ENCODE results near the gene KRTAP10-5.

The KRTAP10-5 gene

GRCh38 chr21:44539046-44539445 lies 41.4 kb downstream of the KRTAP10-5 start:
- H2BK120ac ChIP-seq (ENCODE audit: low read depth, low read length) = no peak overlapping the region
- H2BK5ac ChIP-seq (ENCODE audit: low read length) = no peak overlapping the region
- H2AFZ ChIP-seq (ENCODE audit: low read length) = no peak overlapping the region
- no peak overlapping the region for H3K4me2 ChIP-seq (ENCODE audit: insufficient read depth, low read length, poor library complexity, severe bottlenecking)
- H3K18ac ChIP-seq (ENCODE audit: low read length) = peak overlapping the region; percentile 53
- no peaks in the 10 kb centered on the region for H3K36me3 ChIP-seq (replicated peaks in 1 of 2; ENCODE audit: control insufficient read depth in 2 of 2, insufficient read depth in 2 of 2, low read length in 2 of 2)
- H2BK15ac ChIP-seq (ENCODE audit: low read length) = no peak overlapping the region
- no peak overlapping the region for H2BK12ac ChIP-seq (ENCODE audit: low read length)
- no peak overlapping the region for H3K14ac ChIP-seq (ENCODE audit: low read length)
- no peak overlapping the region for H3K9ac ChIP-seq (ENCODE audit: low read depth, low read length, poor library complexity)
- H3K27ac ChIP-seq (replicated peaks; ENCODE audit: low read length) = no peak overlapping the region
- no peak overlapping the region for H3K4ac ChIP-seq (ENCODE audit: low read length)
- peaks cover 0 to 15% (median 0%) of the 10 kb centered on the region in 3 experiments for H3K27me3 ChIP-seq (ENCODE audit: control insufficient read depth in 3 of 3, insufficient read depth in 3 of 3, low read depth in 1 of 3, low read length in 3 of 3)
- H2AK5ac ChIP-seq (ENCODE audit: low read depth, low read length) = no peak overlapping the region
- no peak for DNase-seq (ENCODE audit: low spot score)
- H3K23ac ChIP-seq (ENCODE audit: low read depth, low read length, poor library complexity) = no peak overlapping the region
- no peak overlapping the region for H4K8ac ChIP-seq (ENCODE audit: low read depth, low read length)
- no peaks in the 10 kb centered on the region for H3K4me1 ChIP-seq (ENCODE audit: control insufficient read depth in 2 of 2, insufficient read depth in 1 of 2, low read depth in 1 of 2, low read length in 2 of 2)
- no CpG with 5 or more reads among the region's 14 CpGs for WGBS, 2 donors (ENCODE audit: extremely low coverage in 2 of 2, insufficient read length in 2 of 2, insufficient replicate concordance in 1 of 2)
- no peak overlapping the region for H4K91ac ChIP-seq (ENCODE audit: low read depth, low read length, poor library complexity)
- H3K4me3 ChIP-seq (ENCODE audit: low read length in 2 of 2) = no peak overlapping the region
- H3K9me3 ChIP-seq (replicated peaks in 1 of 2; ENCODE audit: control insufficient read depth in 2 of 2, insufficient read depth in 1 of 2, low read depth in 1 of 2, low read length in 2 of 2) = peaks cover 3 to 9% of the 10 kb centered on the region in 2 donors
- no peaks in the 10 kb centered on the region for H3K79me1 ChIP-seq (ENCODE audit: low read depth, low read length)

- no peak overlapping the region for H3K4me3 ChIP-seq (ENCODE audit: low read length in 2 of 2)
- no peaks in the 10 kb centered on the region for H3K4me1 ChIP-seq (ENCODE audit: control insufficient read depth in 2 of 2, insufficient read depth in 1 of 2, low read depth in 1 of 2, low read length in 2 of 2)
- no peak overlapping the region for H2AFZ ChIP-seq (ENCODE audit: low read length)
- peak overlapping the region; percentile 97 for H2BK12ac ChIP-seq (ENCODE audit: low read length)
- H3K9me3 ChIP-seq (replicated peaks in 1 of 2; ENCODE audit: control insufficient read depth in 2 of 2, insufficient read depth in 1 of 2, low read depth in 1 of 2, low read length in 2 of 2) = peaks cover 1 to 9% of the 10 kb centered on the region in 2 donors
- no peaks in the 10 kb centered on the region for H3K36me3 ChIP-seq (replicated peaks in 1 of 2; ENCODE audit: control insufficient read depth in 2 of 2, insufficient read depth in 2 of 2, low read length in 2 of 2)
- peak overlapping the region; percentile 48 for H3K23ac ChIP-seq (ENCODE audit: low read depth, low read length, poor library complexity)
- H3K79me1 ChIP-seq (ENCODE audit: low read depth, low read length) = no peaks in the 10 kb centered on the region
- no peak overlapping the region for H2BK5ac ChIP-seq (ENCODE audit: low read length)
- H3K4ac ChIP-seq (ENCODE audit: low read length) = peak overlapping the region; percentile 17
- H3K4me2 ChIP-seq (ENCODE audit: insufficient read depth, low read length, poor library complexity, severe bottlenecking) = no peak overlapping the region
- peak overlapping the region; percentile 68 for H3K9ac ChIP-seq (ENCODE audit: low read depth, low read length, poor library complexity)
- H2AK5ac ChIP-seq (ENCODE audit: low read depth, low read length) = peak overlapping the region; percentile 86
- H4K91ac ChIP-seq (ENCODE audit: low read depth, low read length, poor library complexity) = no peak overlapping the region
- H4K8ac ChIP-seq (ENCODE audit: low read depth, low read length) = no peak overlapping the region
- H3K27me3 ChIP-seq (ENCODE audit: control insufficient read depth in 3 of 3, insufficient read depth in 3 of 3, low read depth in 1 of 3, low read length in 3 of 3) = peaks cover 0 to 15% (median 0%) of the 10 kb centered on the region in 3 experiments
- peak overlapping the region; percentile 41 for H2BK120ac ChIP-seq (ENCODE audit: low read depth, low read length)
- H3K18ac ChIP-seq (ENCODE audit: low read length) = peak overlapping the region; percentile 87
- DNase-seq (ENCODE audit: low spot score) = no peak
- peak overlapping the region; percentile 91 for H3K14ac ChIP-seq (ENCODE audit: low read length)
- no peak overlapping the region for H3K27ac ChIP-seq (replicated peaks; ENCODE audit: low read length)
- H2BK15ac ChIP-seq (ENCODE audit: low read length) = peak overlapping the region; percentile 95
- no CpG with 5 or more reads among the region's 33 CpGs for whole genome bisulfite sequencing, 2 donors (ENCODE audit: extremely low coverage in 2 of 2, insufficient read length in 2 of 2, insufficient replicate concordance in 1 of 2)
These were observed 42.2 kb downstream of the KRTAP10-5 start for GRCh38 chr21:44537930-44538911.

GRCh38 chr21:44535963-44536362 lies 44.4 kb downstream of the KRTAP10-5 start:
- Histone ChIP-seq H3K4ac (ENCODE audit: low read length) (no peak overlapping the region), H3K9me3 (replicated peaks in 1 of 2; ENCODE audit: control insufficient read depth in 2 of 2, insufficient read depth in 1 of 2, low read depth in 1 of 2, low read length in 2 of 2) (peaks cover 0 to 1% of the 10 kb centered on the region in 2 donors), H3K4me2 (ENCODE audit: insufficient read depth, low read length, poor library complexity, severe bottlenecking) (no peak overlapping the region), H2AFZ (ENCODE audit: low read length) (peak overlapping the region; percentile 17), H4K91ac (ENCODE audit: low read depth, low read length, poor library complexity) (no peak overlapping the region), H2BK120ac (ENCODE audit: low read depth, low read length) (no peak overlapping the region), H2BK5ac (ENCODE audit: low read length) (no peak overlapping the region), H3K23ac (ENCODE audit: low read depth, low read length, poor library complexity) (no peak overlapping the region), H2AK5ac (ENCODE audit: low read depth, low read length) (no peak overlapping the region), H2BK12ac (ENCODE audit: low read length) (no peak overlapping the region), H3K36me3 (replicated peaks in 1 of 2; ENCODE audit: control insufficient read depth in 2 of 2, insufficient read depth in 2 of 2, low read length in 2 of 2) (no peaks in the 10 kb centered on the region), H3K14ac (ENCODE audit: low read length) (no peak overlapping the region), H2BK15ac (ENCODE audit: low read length) (peak overlapping the region; percentile 46), H3K18ac (ENCODE audit: low read length) (no peak overlapping the region), H3K4me1 (ENCODE audit: control insufficient read depth in 2 of 2, insufficient read depth in 1 of 2, low read depth in 1 of 2, low read length in 2 of 2) (no peaks in the 10 kb centered on the region), H3K27me3 (ENCODE audit: control insufficient read depth in 3 of 3, insufficient read depth in 3 of 3, low read depth in 1 of 3, low read length in 3 of 3) (peaks cover 0 to 31% (median 0%) of the 10 kb centered on the region in 3 experiments), H3K9ac (ENCODE audit: low read depth, low read length, poor library complexity) (no peak overlapping the region), H3K79me1 (ENCODE audit: low read depth, low read length) (no peaks in the 10 kb centered on the region), H3K27ac (replicated peaks; ENCODE audit: low read length) (no peak overlapping the region), H4K8ac (ENCODE audit: low read depth, low read length) (no peak overlapping the region), H3K4me3 (ENCODE audit: low read length in 2 of 2) (no peak overlapping the region)
- no CpG with 5 or more reads among the region's 7 CpGs for WGBS, 2 donors (ENCODE audit: extremely low coverage in 2 of 2, insufficient read length in 2 of 2, insufficient replicate concordance in 1 of 2)
- no peak for DNase-seq (ENCODE audit: low spot score)

DNA sequence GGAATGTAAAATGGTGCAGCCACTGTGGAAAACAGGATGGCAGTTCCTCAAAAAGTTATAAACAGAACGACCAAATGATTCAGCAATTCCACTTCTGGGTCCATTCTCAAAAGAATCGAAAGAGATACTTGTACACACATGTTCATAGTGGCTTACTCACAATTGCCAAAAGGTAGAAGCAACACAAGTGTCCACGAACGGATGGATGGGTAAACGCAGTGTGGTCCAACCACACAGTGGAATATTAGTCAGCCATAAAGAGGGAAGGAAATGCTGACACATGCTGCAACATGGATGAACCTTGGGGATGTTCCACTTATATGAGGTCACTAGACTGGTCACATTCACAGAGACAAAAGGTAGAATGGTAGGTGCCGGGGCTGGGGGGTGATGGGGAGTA lies 45.7 kb downstream of the KRTAP10-5 start:
- no peak overlapping the region for H2BK12ac ChIP-seq (ENCODE audit: low read length)
- peaks cover 0 to 1% of the 10 kb centered on the region in 2 donors for H3K9me3 ChIP-seq (replicated peaks in 1 of 2; ENCODE audit: control insufficient read depth in 2 of 2, insufficient read depth in 1 of 2, low read depth in 1 of 2, low read length in 2 of 2)
- H3K36me3 ChIP-seq (replicated peaks in 1 of 2; ENCODE audit: control insufficient read depth in 2 of 2, insufficient read depth in 2 of 2, low read length in 2 of 2) = no peaks in the 10 kb centered on the region
- no peaks in the 10 kb centered on the region for H3K4me1 ChIP-seq (ENCODE audit: control insufficient read depth in 2 of 2, insufficient read depth in 1 of 2, low read depth in 1 of 2, low read length in 2 of 2)
- no peak overlapping the region for H2BK5ac ChIP-seq (ENCODE audit: low read length)
- no peak overlapping the region for H3K23ac ChIP-seq (ENCODE audit: low read depth, low read length, poor library complexity)
- no peak overlapping the region for H3K14ac ChIP-seq (ENCODE audit: low read length)
- H4K8ac ChIP-seq (ENCODE audit: low read depth, low read length) = peak overlapping the region; percentile 68
- WGBS, 2 donors (ENCODE audit: extremely low coverage in 2 of 2, insufficient read length in 2 of 2, insufficient replicate concordance in 1 of 2) = no CpG with 5 or more reads among the region's 6 CpGs
- H3K4me3 ChIP-seq (ENCODE audit: low read length in 2 of 2) = no peak overlapping the region
- peak overlapping the region; percentile 33 for H2AK5ac ChIP-seq (ENCODE audit: low read depth, low read length)
- no peak overlapping the region for H2BK120ac ChIP-seq (ENCODE audit: low read depth, low read length)
- no peak overlapping the region for H3K4ac ChIP-seq (ENCODE audit: low read length)
- H3K27me3 ChIP-seq (ENCODE audit: control insufficient read depth in 3 of 3, insufficient read depth in 3 of 3, low read depth in 1 of 3, low read length in 3 of 3) = peaks cover 0 to 33% (median 0%) of the 10 kb centered on the region in 3 experiments
- no peak overlapping the region for H3K18ac ChIP-seq (ENCODE audit: low read length)
- DNase-seq (ENCODE audit: low spot score) = no peak
- no peak overlapping the region for H3K27ac ChIP-seq (replicated peaks; ENCODE audit: low read length)
- no peak overlapping the region for H4K91ac ChIP-seq (ENCODE audit: low read depth, low read length, poor library complexity)
- no peak overlapping the region for H3K9ac ChIP-seq (ENCODE audit: low read depth, low read length, poor library complexity)
- no peak overlapping the region for H3K4me2 ChIP-seq (ENCODE audit: insufficient read depth, low read length, poor library complexity, severe bottlenecking)
- H2BK15ac ChIP-seq (ENCODE audit: low read length) = no peak overlapping the region
- no peaks in the 10 kb centered on the region for H3K79me1 ChIP-seq (ENCODE audit: low read depth, low read length)
- H2AFZ ChIP-seq (ENCODE audit: low read length) = no peak overlapping the region

Measured in neuronal stem cell (in vitro differentiated cells).